Measurements from ENCODE around the gene PPARA.

- TF ChIP-seq EZH2 (IDR thresholded peaks at IDR 0.05; ENCODE audit: insufficient read depth, poor library complexity, severe bottlenecking) (no peak), EZH2phosphoT487 (IDR thresholded peaks at IDR 0.05; ENCODE audit: insufficient read depth, low read depth) (no peak)
Observed at GRCh38 chr22:46121079-46121478, 29.2 kb upstream of the PPARA start.

All from GM23248 (cell line).